Ascending aorta (tissue), 2 donors: ENCODE data around the gene CCL1. TPM values are rescaled to one million over a fixed set of nuclear protein-coding genes. Genes with fewer than 3 reads are reported as not detected.

Experiments
- DNase-seq, 2 donors: peaks; one replicate each; pipeline ENCODE4 v3.0.0-alpha.2; 2019; ENCODE audit warnings: low spot score in 2 of 2
- H3K27ac ChIP-seq, 2 donors: fragments of 200-600 bp; sonication (generic); one replicate each; pipeline ENCODE4 v1.5.1; 2016 to 2017; ENCODE audit warnings: mild to moderate bottlenecking in 1 of 2
- H3K27me3 ChIP-seq: fragments of 200-600 bp; sonication (generic); one replicate; pipeline ENCODE4 v1.5.1; 2017
- H3K36me3 ChIP-seq, 2 donors: fragments of 200-600 bp; sonication (generic); one replicate each; pipeline ENCODE4 v1.5.1; 2016
- H3K4me1 ChIP-seq, 2 donors: fragments of 200-600 bp; sonication (generic); one replicate each; pipeline ENCODE4 v1.5.1; 2016 to 2017; ENCODE audit warnings: mild to moderate bottlenecking in 1 of 2
- H3K4me3 ChIP-seq, 2 donors: fragments of 200-600 bp; sonication (generic); one replicate each; pipeline ENCODE4 v1.5.1; 2016 to 2017; ENCODE audit warnings: mild to moderate bottlenecking in 1 of 2
- H3K9me3 ChIP-seq, 2 donors: fragments of 200-600 bp; sonication (generic); one replicate each; pipeline ENCODE4 v1.5.1; 2016
- CTCF ChIP-seq, 3 experiments: fragments of 200-600 bp in 2 of 3; fragments of 450-650 bp in 1 of 3; sonication (generic) in 2 of 3; IDR thresholded peaks; one replicate each; pipeline ENCODE4 v1.5.1; 2016 to 2019; ENCODE audit warnings: antibody characterized with exemption in 3 of 3, mild to moderate bottlenecking in 1 of 3, moderate library complexity in 1 of 3
- intact Hi-C: fragments of 100-400 bp; cut with DNase I; formaldehyde crosslinking; loops from one replicate; pipeline ENCODE4 v1.15.1; 2023
- total RNA-seq: library from RNA; depleted of rRNA; stranded (reverse); fragments of >200 nt; gene quantifications from one replicate; pipeline ENCODE4 v1.1.0, GENCODE V29; 2016

The CCL1 gene
- total RNA-seq, 1 donor from 2014 or later = not detected

DNA sequence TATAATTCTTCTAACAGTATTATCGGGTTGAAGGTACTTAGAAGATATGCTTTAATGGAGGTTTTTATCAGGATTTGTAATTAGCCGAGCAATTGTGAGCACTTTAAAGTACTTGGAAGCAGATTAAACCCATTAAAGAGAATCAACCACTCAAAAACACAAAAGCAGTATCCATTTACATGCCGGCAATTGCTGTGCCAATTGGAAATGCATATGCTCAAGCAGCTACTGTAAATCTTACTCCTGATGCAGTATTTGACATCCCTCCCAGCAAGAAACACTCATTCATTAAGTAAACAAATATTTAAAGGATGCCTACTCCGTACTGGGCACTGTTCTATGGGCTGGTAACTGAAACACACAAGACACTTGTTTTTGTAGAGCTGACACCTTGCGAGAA is 11.4 kb upstream of the CCL1 start:
- Histone ChIP-seq H3K4me3 (no peak overlapping the region), H3K27me3 (no peaks in the 10 kb centered on the region), H3K27ac (no peak overlapping the region), H3K36me3 (no peaks in the 10 kb centered on the region), H3K4me1 (no peaks in the 10 kb centered on the region), H3K9me3 (no peaks in the 10 kb centered on the region)
- TF ChIP-seq CTCF (IDR thresholded peaks at IDR 0.05) = no peak
- intact Hi-C loops = no loop called here
- DNase-seq = no peak

DNA sequence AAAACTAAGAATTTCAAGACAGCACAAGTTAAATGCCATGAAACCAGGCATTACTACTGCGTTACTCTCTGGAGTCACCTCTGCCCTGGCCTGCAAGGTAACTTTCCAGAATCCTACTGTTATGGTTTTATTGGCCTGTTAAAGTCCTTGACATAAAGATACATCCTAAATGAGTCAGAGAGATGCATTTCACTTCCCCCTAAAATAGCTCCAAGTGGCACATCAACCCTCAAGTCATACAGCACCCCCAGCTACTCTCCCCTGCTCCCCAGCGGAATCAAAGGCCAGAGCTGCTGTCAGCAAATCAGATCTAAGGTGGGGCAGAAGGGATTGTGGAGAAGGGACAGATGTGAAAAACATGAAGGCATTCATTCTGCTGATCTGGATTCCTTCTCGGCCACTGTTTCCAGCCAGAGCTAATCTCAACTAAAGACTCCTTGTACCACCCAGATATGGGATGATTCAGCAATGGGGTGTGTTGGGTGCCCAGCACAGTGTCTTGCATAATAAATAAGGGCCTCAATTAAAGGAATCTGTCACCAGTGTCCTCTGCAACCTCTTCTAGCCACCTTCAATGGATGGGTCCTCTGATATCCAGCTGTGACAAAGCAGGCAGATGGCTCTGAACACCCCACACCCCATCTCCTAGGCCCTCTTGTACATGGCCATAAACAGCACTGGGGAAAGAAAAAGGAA is 8.5 kb upstream of the CCL1 start:
- intact Hi-C loops = no loop called here
- no peak overlapping the region for H3K4me3 ChIP-seq
- no peak for DNase-seq
- H3K27ac ChIP-seq = no peak overlapping the region
- H3K36me3 ChIP-seq = no peaks in the 10 kb centered on the region
- TF ChIP-seq CTCF (IDR thresholded peaks at IDR 0.05) = no peak
- no peaks in the 10 kb centered on the region for H3K27me3 ChIP-seq
- H3K4me1 ChIP-seq = no peaks in the 10 kb centered on the region
- no peaks in the 10 kb centered on the region for H3K9me3 ChIP-seq

DNA sequence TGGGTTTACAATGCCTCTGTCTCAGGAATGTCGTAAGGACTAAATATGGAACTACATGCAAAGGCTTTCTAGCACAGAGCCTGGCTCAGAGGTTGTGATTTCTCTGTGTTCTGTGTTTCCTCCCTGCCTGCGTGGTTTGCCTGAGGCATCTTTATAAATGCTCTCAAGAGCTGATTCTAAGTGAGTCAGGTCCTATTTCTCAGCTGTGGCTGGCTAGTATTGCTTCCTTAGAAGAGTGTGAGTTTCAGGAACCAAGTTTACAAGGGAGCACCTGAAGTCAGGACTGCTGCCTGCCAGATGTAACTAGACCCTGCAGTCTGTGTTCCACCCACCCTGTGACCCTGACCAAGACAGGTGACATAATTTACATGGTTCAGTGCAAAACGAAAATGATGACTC is 8.0 kb upstream of the CCL1 start:
- no peak for DNase-seq
- intact Hi-C loops = no loop called here
- Histone ChIP-seq H3K27me3 (no peaks in the 10 kb centered on the region), H3K9me3 (no peaks in the 10 kb centered on the region), H3K27ac (no peak overlapping the region), H3K4me3 (no peak overlapping the region), H3K4me1 (no peaks in the 10 kb centered on the region), H3K36me3 (no peaks in the 10 kb centered on the region)
- TF ChIP-seq CTCF (IDR thresholded peaks at IDR 0.05) = no peak

DNA sequence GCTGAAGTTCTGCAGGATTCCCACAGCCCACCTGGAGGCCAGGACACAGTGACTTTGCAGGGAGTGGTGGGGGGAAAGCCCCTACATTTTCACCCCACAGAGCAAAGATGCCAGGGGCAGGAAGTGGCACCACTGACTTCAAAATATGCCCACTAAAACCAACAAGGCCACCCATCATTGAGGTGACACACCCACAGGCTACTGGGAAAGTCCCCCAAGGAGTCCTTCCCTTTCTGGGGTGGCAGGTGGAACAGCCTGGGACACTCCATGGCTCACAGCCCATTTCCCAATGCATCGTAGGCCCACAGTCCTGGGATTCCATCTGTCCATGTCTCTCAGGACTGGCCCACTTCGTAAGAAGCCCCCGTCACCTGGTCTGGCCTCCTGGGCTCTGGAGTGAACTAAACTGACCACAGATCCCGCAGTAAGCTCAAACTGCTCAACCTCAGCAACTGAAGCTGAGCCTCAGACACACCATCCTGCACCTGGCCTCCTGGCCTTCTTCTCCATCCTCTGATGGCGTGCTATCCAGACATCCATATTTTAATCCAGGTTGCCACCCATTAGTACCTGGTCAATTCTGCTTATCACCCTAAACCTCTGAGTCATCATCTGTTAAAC is 7.5 kb upstream of the CCL1 start:
- no peak for TF ChIP-seq CTCF (IDR thresholded peaks at IDR 0.05)
- no peaks in the 10 kb centered on the region for H3K4me1 ChIP-seq
- intact Hi-C loops = no loop called here
- H3K27me3 ChIP-seq = no peaks in the 10 kb centered on the region
- no peak overlapping the region for H3K27ac ChIP-seq
- no peak overlapping the region for H3K4me3 ChIP-seq
- H3K9me3 ChIP-seq = no peaks in the 10 kb centered on the region
- no peak for DNase-seq
- no peaks in the 10 kb centered on the region for H3K36me3 ChIP-seq

GRCh38 chr17:34369571-34369970 is 6.5 kb upstream of the CCL1 start:
- H3K4me1 ChIP-seq = no peaks in the 10 kb centered on the region
- TF ChIP-seq CTCF (IDR thresholded peaks at IDR 0.05) = no peak
- no peaks in the 10 kb centered on the region for H3K36me3 ChIP-seq
- H3K9me3 ChIP-seq = no peaks in the 10 kb centered on the region
- no peak overlapping the region for H3K27ac ChIP-seq
- intact Hi-C loops = no loop called here
- no peak overlapping the region for H3K4me3 ChIP-seq
- no peaks in the 10 kb centered on the region for H3K27me3 ChIP-seq
- DNase-seq = no peak
